IPS DF 6.9 (cell line): ENCODE measurements around the gene DNAJB6.

Experiments used
- DNase-seq: peaks from one replicate; pipeline ENCODE4 v3.0.0-alpha.2; 2013; ENCODE audit warnings: low read depth, low spot score
- H3K27ac ChIP-seq: one replicate; pipeline ENCODE4 v1.5.1; 2013; ENCODE audit warnings: low read length, control low read depth
- H3K27me3 ChIP-seq: 2 replicates; pipeline ENCODE4 v1.6.1; 2013; ENCODE audit warnings: mild to moderate bottlenecking, low read length; ENCODE audit not compliant: control insufficient read depth, insufficient read depth
- H3K36me3 ChIP-seq: 2 replicates; pipeline ENCODE4 v1.6.1; 2013; ENCODE audit warnings: low read length; ENCODE audit not compliant: control insufficient read depth, insufficient read depth
- H3K4me1 ChIP-seq: 2 replicates; pipeline ENCODE4 v1.6.1; 2013; ENCODE audit warnings: low read length; ENCODE audit not compliant: control insufficient read depth, insufficient read depth
- H3K4me3 ChIP-seq: 2 replicates; pipeline ENCODE4 v1.5.1; 2013; ENCODE audit warnings: mild to moderate bottlenecking, low read length
- H3K9me3 ChIP-seq: 2 replicates; pipeline ENCODE4 v1.6.1; 2013; ENCODE audit warnings: low read length, inconsistent platforms; ENCODE audit not compliant: control insufficient read depth, insufficient read depth
- WGBS: extraction: QIAGEN DNeasy Blood & Tissue Kit; methylation state at CpG from one replicate; pipeline ENCODE4 v1.1.7; 2013; ENCODE audit warnings: mixed read lengths, missing lambda C conversion rate; ENCODE audit not compliant: insufficient read length, insufficient coverage; 5-methylcytosine and 5-hydroxymethylcytosine counted together

The DNAJB6 gene

GRCh38 chr7:157299613-157300368 lies 37.0 kb upstream of the DNAJB6 start:
- Histone ChIP-seq H3K27me3 (no peaks in the 10 kb centered on the region), H3K27ac (no peak overlapping the region), H3K36me3 (no peaks in the 10 kb centered on the region), H3K4me1 (peaks cover 4% of the 10 kb centered on the region), H3K9me3 (no peaks in the 10 kb centered on the region), H3K4me3 (no peak overlapping the region)
- 100% methylated on average over 3 of the region's 37 CpGs for WGBS
- no peak for DNase-seq

- no peak overlapping the region for H3K4me3 ChIP-seq
- WGBS = no CpG with 5 or more reads among the region's 29 CpGs
- no peak for DNase-seq
- H3K36me3 ChIP-seq = no peaks in the 10 kb centered on the region
- no peaks in the 10 kb centered on the region for H3K9me3 ChIP-seq
- no peaks in the 10 kb centered on the region for H3K27me3 ChIP-seq
- peaks cover 4% of the 10 kb centered on the region for H3K4me1 ChIP-seq
- H3K27ac ChIP-seq = no peak overlapping the region
Observed at GRCh38 chr7:157300369-157300825, 36.4 kb upstream of the DNAJB6 start.

- DNase-seq = no peak
- Histone ChIP-seq H3K27me3 (no peaks in the 10 kb centered on the region), H3K4me1 (peaks cover 4% of the 10 kb centered on the region), H3K27ac (no peak overlapping the region), H3K36me3 (no peaks in the 10 kb centered on the region), H3K9me3 (no peaks in the 10 kb centered on the region), H3K4me3 (no peak overlapping the region)
- no CpG with 5 or more reads among the region's 10 CpGs for WGBS
Observed at GRCh38 chr7:157301610-157302120, 35.1 kb upstream of the DNAJB6 start.

GRCh38 chr7:157306846-157307838 lies 29.7 kb upstream of the DNAJB6 start:
- DNase-seq = no peak
- WGBS = no CpG with 5 or more reads among the region's 27 CpGs
- Histone ChIP-seq H3K4me3 (no peak overlapping the region), H3K9me3 (no peaks in the 10 kb centered on the region), H3K27me3 (no peaks in the 10 kb centered on the region), H3K36me3 (no peaks in the 10 kb centered on the region), H3K4me1 (peaks cover 14% of the 10 kb centered on the region), H3K27ac (no peak overlapping the region)

- WGBS = no CpG with 5 or more reads among the region's 10 CpGs
- Histone ChIP-seq H3K27me3 (no peaks in the 10 kb centered on the region), H3K4me1 (peaks cover 14% of the 10 kb centered on the region), H3K9me3 (no peaks in the 10 kb centered on the region), H3K4me3 (no peak overlapping the region), H3K36me3 (no peaks in the 10 kb centered on the region), H3K27ac (peak overlapping the region; percentile 88)
- DNase-seq = peak; percentile 94
Observed at GRCh38 chr7:157309988-157310668, 26.7 kb upstream of the DNAJB6 start.

- Histone ChIP-seq H3K27ac (peak overlapping the region; percentile 87), H3K4me3 (no peak overlapping the region)
Observed at GRCh38 chr7:157310676-157311185, 26.1 kb upstream of the DNAJB6 start.

GRCh38 chr7:157312941-157313340 lies 23.9 kb upstream of the DNAJB6 start:
- no peaks in the 10 kb centered on the region for H3K36me3 ChIP-seq
- no peak overlapping the region for H3K4me3 ChIP-seq

More at GRCh38 chr7:157310676-157311185, 26.1 kb upstream of the DNAJB6 start:
- Histone ChIP-seq H3K27me3 (no peaks in the 10 kb centered on the region), H3K4me1 (peaks cover 14% of the 10 kb centered on the region), H3K9me3 (no peaks in the 10 kb centered on the region), H3K36me3 (no peaks in the 10 kb centered on the region)
- no CpG with 5 or more reads among the region's 7 CpGs for whole genome bisulfite sequencing
- no peak for DNase-seq

GRCh38 chr7:157313645-157314044 lies 23.2 kb upstream of the DNAJB6 start:
- no peak for DNase-seq
- no CpG with 5 or more reads among the region's 15 CpGs for WGBS
- Histone ChIP-seq H3K4me3 (no peak overlapping the region), H3K27me3 (no peaks in the 10 kb centered on the region), H3K4me1 (peaks cover 7% of the 10 kb centered on the region; the same call in 1 of the 2 replicates), H3K9me3 (no peaks in the 10 kb centered on the region), H3K36me3 (no peaks in the 10 kb centered on the region), H3K27ac (no peak overlapping the region)

More at GRCh38 chr7:157312941-157313340, 23.9 kb upstream of the DNAJB6 start:
- Histone ChIP-seq H3K4me1 (peaks cover 7% of the 10 kb centered on the region; the same call in 1 of the 2 replicates), H3K9me3 (no peaks in the 10 kb centered on the region), H3K27me3 (no peaks in the 10 kb centered on the region), H3K27ac (no peak overlapping the region)
- no peak for DNase-seq
- WGBS = no CpG with 5 or more reads among the region's 7 CpGs

- Histone ChIP-seq H3K4me3 (no peak overlapping the region), H3K36me3 (no peaks in the 10 kb centered on the region), H3K9me3 (no peaks in the 10 kb centered on the region), H3K4me1 (no peaks in the 10 kb centered on the region), H3K27ac (no peak overlapping the region), H3K27me3 (no peaks in the 10 kb centered on the region)
- no peak for DNase-seq
- no CpG with 5 or more reads among the region's 14 CpGs for WGBS
Observed at GRCh38 chr7:157318015-157318706, 18.6 kb upstream of the DNAJB6 start.
